Gastrocnemius medialis (tissue), 4 donors: Measurements from ENCODE around the gene C5.

ENCODE experiments used
- POLR2A ChIP-seq, 2 donors: fragments of 450-650 bp; IDR thresholded peaks; one replicate each; pipeline ENCODE4 v1.6.1; 2017; ENCODE audit warnings: antibody characterized with exemption in 2 of 2, mild to moderate bottlenecking in 2 of 2, moderate library complexity in 2 of 2
- TF ChIP-seq, protein P1 (sequence below), 5 experiments: fragments of 450-650 bp in 3 of 5; fragments of 200-600 bp in 2 of 5; sonication (generic) in 2 of 5; IDR thresholded peaks in 4 of 5; conservative IDR thresholded peaks in 1 of 5; 1 replicate in 4 of 5; 2 replicates in 1 of 5; pipeline ENCODE4 v1.5.1; 2016 to 2019; ENCODE audit warnings: antibody characterized with exemption in 5 of 5, mild to moderate bottlenecking in 3 of 5, moderate library complexity in 3 of 5

DNA sequence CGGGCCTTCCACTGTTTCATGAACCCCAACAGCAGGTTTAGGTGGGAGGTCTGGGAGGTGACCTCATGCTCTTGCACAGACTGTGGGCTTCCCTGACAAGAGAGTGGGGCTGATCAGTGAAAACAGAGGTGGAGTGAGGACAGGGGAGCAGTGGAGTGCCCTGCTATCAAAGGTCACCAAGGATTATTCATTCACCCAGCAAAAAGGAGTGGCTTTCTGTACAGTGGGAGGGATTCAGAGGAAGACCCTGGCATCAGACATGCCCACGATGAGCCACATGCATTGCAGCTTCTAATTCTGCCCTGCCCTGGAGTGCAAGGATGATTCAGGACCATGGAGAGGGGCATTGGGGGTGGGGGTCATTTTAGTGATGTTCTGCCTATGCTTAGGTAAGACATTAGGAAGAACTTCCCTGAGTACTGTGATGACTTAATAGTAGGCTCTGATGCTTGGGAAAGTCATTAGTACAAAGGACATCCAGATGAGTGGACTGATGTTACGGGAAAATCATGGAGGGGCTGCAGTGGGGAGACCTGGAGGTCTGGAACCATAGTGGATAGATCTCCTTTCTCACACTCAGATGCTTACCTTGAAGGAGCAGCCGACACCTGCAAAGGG, 136.3 kb downstream of the C5 start:
- TF ChIP-seq, protein P1, sequence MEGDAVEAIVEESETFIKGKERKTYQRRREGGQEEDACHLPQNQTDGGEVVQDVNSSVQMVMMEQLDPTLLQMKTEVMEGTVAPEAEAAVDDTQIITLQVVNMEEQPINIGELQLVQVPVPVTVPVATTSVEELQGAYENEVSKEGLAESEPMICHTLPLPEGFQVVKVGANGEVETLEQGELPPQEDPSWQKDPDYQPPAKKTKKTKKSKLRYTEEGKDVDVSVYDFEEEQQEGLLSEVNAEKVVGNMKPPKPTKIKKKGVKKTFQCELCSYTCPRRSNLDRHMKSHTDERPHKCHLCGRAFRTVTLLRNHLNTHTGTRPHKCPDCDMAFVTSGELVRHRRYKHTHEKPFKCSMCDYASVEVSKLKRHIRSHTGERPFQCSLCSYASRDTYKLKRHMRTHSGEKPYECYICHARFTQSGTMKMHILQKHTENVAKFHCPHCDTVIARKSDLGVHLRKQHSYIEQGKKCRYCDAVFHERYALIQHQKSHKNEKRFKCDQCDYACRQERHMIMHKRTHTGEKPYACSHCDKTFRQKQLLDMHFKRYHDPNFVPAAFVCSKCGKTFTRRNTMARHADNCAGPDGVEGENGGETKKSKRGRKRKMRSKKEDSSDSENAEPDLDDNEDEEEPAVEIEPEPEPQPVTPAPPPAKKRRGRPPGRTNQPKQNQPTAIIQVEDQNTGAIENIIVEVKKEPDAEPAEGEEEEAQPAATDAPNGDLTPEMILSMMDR (IDR thresholded peaks at IDR 0.05 in 4 of 5, conservative IDR thresholded peaks at IDR 0.05 in 1 of 5) = no peak
- TF ChIP-seq POLR2A (IDR thresholded peaks at IDR 0.05) = no peak
